ENCODE measurements around the gene COA1.
"Not testable (repeated sequence)": the region's sequence is repeated elsewhere in the genome, so short reads cannot be mapped to it uniquely, and the experiment has no call there.

DNA sequence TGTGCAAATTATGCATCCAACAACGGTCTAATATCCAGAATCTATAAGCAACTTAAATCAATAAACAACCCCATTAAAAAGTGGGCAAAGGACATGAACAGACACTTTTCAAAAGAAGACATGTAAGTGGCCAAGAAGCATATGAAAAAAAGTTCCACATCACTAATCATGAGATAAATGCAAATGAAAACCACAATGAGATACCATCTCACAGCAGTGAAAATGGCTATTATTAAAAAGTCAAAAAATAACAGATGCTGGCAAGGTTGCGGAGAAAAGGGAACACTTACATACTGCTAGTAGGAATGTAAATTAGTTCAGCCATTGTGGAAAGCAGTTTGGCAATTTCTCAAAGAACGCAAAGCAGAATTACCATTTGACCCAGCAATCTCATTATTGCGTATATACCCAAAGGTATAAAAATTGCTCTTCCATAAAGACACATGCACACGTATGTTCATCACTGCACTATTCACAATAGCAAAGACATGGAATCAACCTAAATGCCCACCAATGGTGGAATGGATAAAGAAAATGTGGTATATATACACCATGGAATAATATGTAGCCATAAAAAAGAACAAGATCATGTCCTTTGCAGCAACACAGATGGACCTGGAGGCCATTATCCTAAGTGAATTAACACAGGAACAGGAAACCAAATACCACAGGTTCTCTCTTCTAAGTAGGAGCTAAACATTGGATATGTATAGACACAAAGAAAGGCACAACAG is 55.9 kb downstream of the COA1 start:
- TF ChIP-seq, protein P1, sequence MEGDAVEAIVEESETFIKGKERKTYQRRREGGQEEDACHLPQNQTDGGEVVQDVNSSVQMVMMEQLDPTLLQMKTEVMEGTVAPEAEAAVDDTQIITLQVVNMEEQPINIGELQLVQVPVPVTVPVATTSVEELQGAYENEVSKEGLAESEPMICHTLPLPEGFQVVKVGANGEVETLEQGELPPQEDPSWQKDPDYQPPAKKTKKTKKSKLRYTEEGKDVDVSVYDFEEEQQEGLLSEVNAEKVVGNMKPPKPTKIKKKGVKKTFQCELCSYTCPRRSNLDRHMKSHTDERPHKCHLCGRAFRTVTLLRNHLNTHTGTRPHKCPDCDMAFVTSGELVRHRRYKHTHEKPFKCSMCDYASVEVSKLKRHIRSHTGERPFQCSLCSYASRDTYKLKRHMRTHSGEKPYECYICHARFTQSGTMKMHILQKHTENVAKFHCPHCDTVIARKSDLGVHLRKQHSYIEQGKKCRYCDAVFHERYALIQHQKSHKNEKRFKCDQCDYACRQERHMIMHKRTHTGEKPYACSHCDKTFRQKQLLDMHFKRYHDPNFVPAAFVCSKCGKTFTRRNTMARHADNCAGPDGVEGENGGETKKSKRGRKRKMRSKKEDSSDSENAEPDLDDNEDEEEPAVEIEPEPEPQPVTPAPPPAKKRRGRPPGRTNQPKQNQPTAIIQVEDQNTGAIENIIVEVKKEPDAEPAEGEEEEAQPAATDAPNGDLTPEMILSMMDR (IDR thresholded peaks at IDR 0.05): not testable (repeated sequence)
- TF ChIP-seq EP300 (IDR thresholded peaks at IDR 0.05; ENCODE audit: borderline replicate concordance in 1 of 2, low read depth in 1 of 2, low read length in 1 of 2); EZH2phosphoT487 (IDR thresholded peaks at IDR 0.05; ENCODE audit: borderline replicate concordance, low read depth): not testable (repeated sequence)
